AG08396 (cell line): Measurements from ENCODE around the gene DIDO1.
A peak's percentile ranks its signal among the peaks of the same experiment; 100 is the strongest.

Experiments used
- DNase-seq: peaks from one replicate; pipeline ENCODE4 v3.0.0; 2012; ENCODE audit warnings: low spot score, mixed read lengths

Gene DIDO1

GRCh38 chr20:62926229-62927127 lies at the start of gene DIDO1:
DIDO1 (minus strand) TSS chr20:62926505.
- DNase-seq, result peak; percentile 96

DNA sequence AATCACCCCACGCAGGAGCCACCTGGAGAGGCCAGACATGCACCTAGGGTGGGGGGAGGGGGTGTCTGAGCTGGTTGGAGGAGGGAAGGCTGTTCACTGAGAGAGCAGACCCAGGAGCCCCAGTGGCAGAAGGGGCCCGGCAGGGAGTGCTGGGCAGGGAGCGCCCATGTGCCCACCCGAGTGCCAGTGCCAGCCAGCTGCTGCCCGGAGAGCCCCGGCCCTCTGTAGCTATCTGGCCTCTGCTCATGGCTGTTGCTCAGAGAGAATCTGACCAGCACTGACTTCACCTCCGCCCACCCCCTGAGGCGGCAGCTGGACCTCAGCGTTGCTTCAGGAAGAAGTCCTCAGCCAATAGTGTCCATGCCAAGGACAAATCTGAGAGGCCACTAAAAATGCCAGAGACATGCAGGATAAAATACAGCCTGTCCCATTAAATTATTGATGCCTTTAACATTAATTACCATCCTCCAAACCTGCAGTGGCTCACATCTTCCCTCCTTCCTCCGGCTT lies 49.0 kb upstream of the DIDO1 start:
- DNase-seq, result no peak

- DNase-seq, result no peak
Measured at GRCh38 chr20:62972845-62973745, 46.8 kb upstream of the DIDO1 start.

GRCh38 chr20:62971950-62972844 lies 45.9 kb upstream of the DIDO1 start:
- DNase-seq, result peak; percentile 97

DNA sequence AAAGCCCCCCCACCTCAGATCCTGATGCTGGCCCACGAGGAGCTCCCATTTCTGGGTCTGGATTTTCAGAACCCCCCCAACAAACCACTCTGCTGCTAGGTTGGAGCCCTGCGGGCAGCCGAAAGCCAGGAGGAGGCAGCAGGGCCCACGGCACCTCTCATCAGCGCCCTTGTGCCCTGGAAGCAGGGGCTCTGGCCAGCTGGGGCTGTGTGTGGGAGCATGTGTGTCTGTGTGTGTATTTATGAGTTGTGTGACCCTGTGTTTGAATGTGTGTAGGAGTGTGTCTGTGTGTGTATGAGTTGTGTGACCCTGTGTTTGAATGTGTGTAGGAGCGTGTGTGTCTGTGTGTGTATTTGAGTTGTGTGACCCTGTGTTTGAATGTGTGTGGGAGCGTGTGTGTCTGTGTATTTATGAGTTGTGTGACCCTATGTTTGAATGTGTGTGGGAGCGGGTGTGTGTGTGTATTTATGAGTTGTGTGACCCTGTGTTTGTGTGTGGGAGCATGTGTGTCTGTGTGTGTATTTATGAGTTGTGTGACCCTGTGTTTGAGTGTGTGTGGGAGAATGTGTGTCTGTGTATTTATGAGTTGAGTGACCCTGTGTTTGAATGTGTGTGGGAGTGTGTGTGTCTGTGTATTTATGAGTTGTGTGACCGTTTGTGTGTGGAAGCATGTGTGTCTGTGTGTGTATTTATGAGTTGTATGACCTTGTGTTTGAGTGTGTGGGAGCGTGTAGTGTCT lies 45.1 kb upstream of the DIDO1 start:
- DNase-seq, result no peak

DNA sequence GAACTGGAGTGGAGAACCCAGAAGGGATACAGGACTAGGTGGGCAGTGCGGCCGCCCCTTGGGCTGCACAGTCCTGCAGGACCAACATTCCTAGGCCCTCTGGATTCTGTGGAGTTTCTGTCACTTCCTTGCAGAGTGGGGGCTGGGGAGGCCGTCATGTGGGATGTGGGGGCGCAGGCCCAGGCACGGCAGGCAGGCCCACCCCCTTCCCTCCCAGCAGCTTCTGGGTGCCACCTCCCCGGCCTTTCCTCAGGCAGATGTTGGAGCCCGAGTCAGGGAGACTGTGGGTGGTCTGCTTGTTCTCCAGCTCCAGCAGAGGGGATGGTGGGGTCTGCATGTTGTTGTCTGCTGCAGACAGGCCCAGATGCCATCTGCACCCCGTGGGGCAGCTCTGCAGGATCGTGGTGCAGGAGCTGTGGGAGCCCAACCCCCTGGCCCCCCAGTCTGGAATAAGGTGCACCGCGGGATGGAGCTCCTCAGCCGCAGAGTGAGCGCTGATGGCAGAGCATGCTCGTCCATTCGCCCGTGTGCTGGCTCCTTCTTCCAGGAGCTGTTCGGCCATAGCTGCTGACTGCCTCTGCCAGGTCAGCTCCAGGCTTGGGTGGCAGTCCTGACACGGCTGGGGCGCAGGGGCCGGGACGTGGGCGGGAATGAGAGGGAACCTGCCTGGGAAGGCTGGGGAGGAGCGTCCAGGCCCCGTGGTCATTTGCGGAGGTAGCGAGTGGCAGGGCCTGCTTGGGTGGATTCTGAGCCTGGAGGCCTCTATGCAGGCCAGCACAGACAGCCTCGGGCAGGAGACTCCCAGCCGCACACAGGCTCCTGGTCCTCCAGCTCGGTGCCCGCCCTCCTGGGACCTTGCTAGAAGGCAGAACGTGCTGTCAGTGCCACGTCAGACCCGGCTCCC lies 44.3 kb upstream of the DIDO1 start:
- no peak for DNase-seq

DNA sequence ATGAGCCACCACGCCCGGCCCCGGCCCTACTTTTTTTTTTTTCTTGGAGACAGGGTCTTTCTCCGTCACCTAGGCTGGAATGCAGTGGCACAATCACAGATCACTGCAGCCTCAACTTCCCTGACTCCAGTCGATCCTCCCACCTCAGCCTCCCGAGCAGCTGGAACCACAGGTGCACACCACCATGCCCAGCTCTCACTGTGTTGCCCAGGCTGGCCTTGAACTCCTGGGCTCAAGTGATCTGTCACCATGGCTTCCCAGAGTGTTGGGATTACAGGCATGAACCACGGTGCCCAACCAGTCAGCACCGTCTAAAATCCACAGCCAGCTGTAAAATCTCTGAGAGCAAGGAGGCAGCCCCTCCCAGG lies 43.6 kb upstream of the DIDO1 start:
- DNase-seq, result no peak

GRCh38 chr20:62969179-62969760 lies 43.0 kb upstream of the DIDO1 start:
- DNase-seq, result no peak

- no peak for DNase-seq
Measured at GRCh38 chr20:62968378-62969178, 42.3 kb upstream of the DIDO1 start.

- DNase-seq, result no peak
Measured at GRCh38 chr20:62967628-62968351, 41.5 kb upstream of the DIDO1 start.

- no peak for DNase-seq
Measured at GRCh38 chr20:62967149-62967501, 40.8 kb upstream of the DIDO1 start.

- no peak for DNase-seq
Measured at GRCh38 chr20:62966212-62967148, 40.2 kb upstream of the DIDO1 start.

- DNase-seq, result no peak
Measured at GRCh38 chr20:62965363-62965771, 39.1 kb upstream of the DIDO1 start.

DNA sequence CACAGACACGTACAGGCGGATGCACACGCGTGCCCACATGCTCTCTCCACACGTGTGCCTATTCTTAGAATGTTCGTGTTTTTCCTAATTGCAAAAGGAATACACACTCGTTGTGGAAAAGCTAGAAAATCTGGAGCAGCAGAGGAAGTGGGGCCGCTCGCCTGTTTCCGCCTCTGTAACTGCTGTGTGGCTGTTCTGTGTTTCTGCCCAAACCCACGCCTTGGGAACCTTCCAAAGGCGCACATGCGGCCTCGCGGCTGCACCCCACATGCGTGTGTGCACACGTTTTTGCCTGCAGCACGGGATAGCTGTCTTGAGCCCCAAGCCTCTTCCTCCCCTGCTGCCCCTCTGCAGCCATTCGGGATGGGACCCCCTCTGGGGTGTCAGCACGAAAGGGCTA lies 38.4 kb upstream of the DIDO1 start:
- no peak for DNase-seq

DNA sequence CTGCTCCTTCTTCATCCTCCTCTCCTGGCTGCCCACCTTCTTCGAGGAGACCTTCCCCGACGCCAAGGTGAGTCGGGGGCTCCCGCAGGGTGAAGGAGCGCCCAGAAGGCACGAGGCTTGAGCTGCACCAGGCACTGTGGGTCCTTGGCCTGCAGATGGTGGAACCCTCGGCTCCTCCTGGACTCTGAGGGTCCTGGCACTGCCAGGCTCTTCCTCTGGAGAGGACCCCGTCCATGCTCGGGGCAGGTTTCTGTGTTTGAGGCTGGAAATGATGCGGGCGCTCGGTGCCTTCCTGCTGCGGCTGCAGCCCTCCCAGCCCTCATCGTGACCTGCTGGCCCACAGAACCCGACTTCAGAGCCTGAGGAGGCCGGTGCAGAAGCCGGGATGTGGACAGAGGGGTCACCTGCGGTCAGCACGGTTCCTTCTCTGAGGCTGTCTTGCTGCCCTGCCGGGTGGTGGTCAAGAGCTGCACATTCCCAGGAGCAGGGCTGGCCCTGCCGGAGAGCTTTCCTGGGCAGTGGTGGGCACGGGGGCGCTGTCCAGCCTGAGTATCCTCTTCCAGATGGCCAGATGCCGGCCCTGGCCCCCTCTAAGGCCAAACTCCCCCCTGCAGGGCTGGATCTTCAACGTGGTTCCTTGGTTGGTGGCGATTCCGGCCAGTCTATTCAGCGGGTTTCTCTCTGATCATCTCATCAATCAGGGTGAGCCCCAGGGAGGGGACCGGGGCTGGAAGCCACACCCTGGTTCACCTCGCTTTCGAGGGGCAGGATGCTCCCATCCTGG lies 37.5 kb upstream of the DIDO1 start:
- no peak for DNase-seq
